ENCODE measurements around the gene GOSR1. TPM values are rescaled to one million over a fixed set of nuclear protein-coding genes. Genes with fewer than 3 reads are reported as not detected.
"Not testable (repeated sequence)": the region's sequence is repeated elsewhere in the genome, so short reads cannot be mapped to it uniquely, and the experiment has no call there.

Gene GOSR1
- total RNA-seq, 1 donor, result 15.9 TPM

DNA sequence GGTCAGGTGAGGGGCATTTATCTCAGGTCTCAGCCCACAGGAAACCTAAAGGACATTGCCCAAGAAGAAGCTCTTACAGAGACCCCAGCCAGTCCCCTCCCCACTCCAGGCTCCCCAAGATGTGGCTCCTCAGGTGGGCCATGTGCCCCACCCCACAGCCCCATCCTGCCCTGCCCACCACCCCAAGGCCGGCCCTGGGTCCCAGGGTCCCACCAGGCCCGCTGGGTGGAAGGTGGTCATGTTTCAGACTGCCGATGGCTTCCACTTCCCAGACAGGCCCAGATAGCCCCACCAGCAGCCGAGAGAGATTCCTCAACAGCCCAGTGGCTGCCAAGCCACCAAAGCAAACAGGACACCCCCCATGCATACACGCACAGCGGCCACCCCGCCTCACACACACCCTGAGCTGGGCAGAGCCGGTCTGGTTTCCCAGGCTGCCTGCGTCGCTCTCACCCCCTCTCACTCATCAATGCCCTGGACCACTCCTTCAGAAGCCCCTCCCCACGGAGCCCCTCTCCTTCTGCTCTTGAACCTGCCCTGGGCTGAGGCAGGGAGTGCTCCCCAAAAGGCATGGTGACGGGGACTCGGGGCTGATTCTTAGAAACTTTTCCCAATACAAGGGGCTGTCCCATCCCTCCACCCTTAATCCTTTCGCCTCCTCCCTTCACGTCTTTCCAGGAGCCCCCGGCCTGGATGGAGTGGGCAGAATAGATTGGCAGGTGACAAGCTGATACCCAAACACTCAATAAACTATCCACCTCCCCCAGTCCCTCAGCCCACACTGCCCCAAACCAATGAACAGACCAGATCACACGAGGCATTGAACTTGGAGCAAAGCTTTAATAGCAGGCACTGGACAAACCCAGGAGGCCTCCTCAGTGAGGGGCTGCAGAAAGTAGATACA is 95.7 kb downstream of the GOSR1 start:
- not testable (repeated sequence) for DNase-seq (ENCODE audit: low read depth in 2 of 3, low spot score in 2 of 3)

DNA sequence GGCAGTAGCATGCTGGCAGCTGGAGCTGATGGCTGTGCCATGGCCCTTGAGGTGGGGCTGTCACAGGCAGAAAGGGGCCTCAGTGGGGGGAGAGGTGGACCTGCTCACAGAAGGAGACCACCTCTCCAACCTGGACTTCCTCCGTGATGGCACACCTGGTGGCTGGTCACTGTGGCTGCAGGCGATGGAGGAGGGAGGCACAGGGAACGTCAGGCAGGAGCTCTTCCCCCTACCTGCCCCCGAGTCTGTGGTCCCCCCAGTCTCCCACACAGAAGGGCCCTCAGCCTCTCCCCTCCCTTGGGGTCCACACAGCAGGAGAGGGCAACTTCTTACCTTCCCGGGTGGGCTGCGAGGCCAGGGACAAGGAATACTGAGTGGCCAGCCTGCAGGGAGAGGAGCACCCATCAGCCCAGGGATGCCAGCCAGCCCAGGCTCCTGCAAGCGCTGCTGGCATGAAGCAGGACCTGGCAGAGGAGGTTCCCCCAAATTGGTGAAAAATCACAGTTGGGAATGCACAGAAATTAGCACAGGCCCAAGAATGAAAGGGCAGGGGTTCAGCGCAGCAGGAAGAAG is 96.5 kb downstream of the GOSR1 start:
- DNase-seq (ENCODE audit: low read depth in 2 of 3, low spot score in 2 of 3), result no peak

DNA sequence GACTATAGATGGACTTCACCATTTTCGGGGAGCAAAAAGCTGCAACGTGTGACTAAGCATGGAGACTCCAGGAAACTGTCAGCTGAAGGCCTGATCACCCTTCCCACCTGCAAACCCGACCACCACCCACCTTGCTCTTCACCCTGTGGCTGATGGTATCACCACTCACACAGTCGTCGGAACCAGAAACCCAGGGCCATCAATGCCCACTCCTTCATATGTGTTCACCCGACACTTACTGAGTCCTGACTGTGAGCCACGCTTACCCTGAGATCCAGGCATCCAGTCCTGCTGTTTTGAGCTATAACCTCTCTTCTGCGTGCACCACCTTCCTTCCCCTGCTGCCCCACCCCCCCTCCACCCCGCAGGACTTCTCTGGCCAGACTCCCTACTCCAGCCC is 97.1 kb downstream of the GOSR1 start:
- not testable (repeated sequence) for DNase-seq (ENCODE audit: low read depth in 2 of 3, low spot score in 2 of 3)

DNA sequence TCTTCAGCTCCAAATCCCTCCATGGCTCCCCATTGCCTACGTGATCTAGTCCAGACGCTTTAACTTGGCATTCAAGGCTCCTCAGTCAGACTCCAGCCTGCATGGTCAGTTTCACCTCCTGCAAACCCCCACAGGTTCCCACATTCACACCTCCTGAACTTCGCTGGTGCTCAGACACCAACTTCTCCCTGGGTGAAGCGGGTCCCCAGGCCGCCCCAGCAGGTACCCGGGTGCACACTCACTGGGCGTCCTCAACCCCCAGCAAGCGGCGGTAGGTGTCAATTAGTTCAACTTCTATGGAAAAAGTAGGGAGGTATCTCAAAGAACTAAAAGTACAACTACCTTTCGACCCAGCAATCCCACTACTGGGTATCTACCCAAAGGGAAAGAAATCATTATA is 97.6 kb downstream of the GOSR1 start:
- not testable (repeated sequence) for DNase-seq (ENCODE audit: low read depth in 2 of 3, low spot score in 2 of 3)

DNA sequence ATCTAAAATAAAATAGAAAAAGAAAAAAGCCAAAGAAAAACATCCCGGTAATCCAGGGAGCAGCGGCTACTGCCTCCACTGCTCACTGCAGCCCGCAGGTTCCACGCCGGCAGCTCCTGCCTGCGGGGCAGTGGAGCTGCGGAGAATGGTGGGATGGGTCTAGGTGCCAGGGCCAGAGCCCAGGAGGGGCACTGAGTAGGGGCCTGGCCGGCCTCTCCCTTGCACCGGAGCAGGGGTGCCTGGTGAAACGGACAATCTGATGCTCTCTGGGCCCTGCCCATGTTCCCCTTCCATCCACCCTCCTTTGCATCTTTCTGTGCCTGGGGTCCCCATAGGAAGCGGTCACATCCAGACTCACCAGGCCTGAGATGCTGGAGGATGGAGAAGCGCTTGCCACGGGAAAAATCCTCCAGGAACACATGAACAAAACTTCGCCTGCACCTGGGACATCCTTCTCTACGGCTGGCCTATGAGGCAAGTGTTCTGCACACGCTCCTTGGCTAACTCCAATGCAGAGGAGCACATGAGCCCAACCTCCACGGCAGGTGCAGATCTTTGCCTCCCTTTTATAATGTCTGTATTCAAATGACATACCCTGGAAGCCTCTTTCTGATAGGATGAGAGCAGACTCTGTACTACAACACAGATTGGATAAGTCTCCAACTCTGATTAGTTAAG is 98.6 kb downstream of the GOSR1 start:
- not testable (repeated sequence) for DNase-seq (ENCODE audit: low read depth in 2 of 3, low spot score in 2 of 3)

DNA sequence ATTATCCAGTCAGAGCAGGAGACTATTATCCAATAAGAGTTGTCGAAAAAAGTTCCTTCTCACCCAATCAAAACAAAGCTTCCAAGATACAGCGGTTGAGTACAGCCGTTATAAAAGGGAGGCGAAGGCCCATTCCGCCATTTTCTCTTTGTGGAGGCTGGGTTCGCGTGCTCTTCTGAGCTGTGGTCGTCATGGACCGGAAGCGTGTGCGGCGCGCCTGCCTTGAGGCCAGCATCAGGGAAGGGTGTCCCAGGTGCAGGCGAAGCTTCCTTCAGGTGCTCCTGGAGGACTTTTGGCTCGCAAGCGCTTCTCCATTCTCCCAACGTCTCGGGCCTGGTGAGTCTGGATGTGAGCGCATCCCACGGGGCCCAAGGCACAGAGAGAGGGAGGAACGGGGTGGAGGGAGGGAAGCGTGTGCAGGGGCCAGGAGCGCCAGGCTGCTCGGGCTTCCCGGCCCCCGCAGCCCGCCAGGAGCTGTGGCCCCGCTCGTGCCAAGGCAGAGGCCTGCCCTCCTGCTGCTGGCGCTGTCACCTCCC is 99.2 kb downstream of the GOSR1 start:
- no peak for DNase-seq (ENCODE audit: low read depth in 2 of 3, low spot score in 2 of 3)

Other genes starting within 250 kb of the GOSR1 start
- gene SLC6A4, start 241.7 kb upstream of the GOSR1 start, total RNA-seq, result under 0.01 TPM
- gene BLMH, start 185.5 kb upstream of the GOSR1 start, total RNA-seq, result 50.6 TPM
- gene TMIGD1, start 143.4 kb upstream of the GOSR1 start, total RNA-seq, result not detected
- gene CPD, start 98.5 kb upstream of the GOSR1 start, total RNA-seq, result 21.5 TPM

All from hematopoietic multipotent progenitor cell (in vitro differentiated cells).